ENCODE results near the gene TRAF7.

- TF ChIP-seq LEF1 (IDR thresholded peaks at IDR 0.05; ENCODE audit: borderline replicate concordance) (no peak), SP1 (IDR thresholded peaks at IDR 0.05) (no peak), ELF4 (IDR thresholded peaks at IDR 0.05) (no peak), BHLHE40 (IDR thresholded peaks at IDR 0.05; ENCODE audit: borderline replicate concordance) (no peak), FOXA1 (IDR thresholded peaks at IDR 0.05) (no peak), FOXM1 (IDR thresholded peaks at IDR 0.05; ENCODE audit: borderline replicate concordance) (no peak), SUZ12 (IDR thresholded peaks at IDR 0.05) (no peak), ARNT (IDR thresholded peaks at IDR 0.05) (no peak), HDGF (IDR thresholded peaks at IDR 0.05; ENCODE audit: borderline replicate concordance) (no peak), TARDBP (IDR thresholded peaks at IDR 0.05) (no peak), FOXK2 (IDR thresholded peaks at IDR 0.05) (no peak), NFRKB (IDR thresholded peaks at IDR 0.05) (no peak), CTBP1 (IDR thresholded peaks at IDR 0.05; ENCODE audit: borderline replicate concordance) (no peak)
- TF ChIP-seq, protein P1, sequence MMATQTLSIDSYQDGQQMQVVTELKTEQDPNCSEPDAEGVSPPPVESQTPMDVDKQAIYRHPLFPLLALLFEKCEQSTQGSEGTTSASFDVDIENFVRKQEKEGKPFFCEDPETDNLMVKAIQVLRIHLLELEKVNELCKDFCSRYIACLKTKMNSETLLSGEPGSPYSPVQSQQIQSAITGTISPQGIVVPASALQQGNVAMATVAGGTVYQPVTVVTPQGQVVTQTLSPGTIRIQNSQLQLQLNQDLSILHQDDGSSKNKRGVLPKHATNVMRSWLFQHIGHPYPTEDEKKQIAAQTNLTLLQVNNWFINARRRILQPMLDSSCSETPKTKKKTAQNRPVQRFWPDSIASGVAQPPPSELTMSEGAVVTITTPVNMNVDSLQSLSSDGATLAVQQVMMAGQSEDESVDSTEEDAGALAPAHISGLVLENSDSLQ (IDR thresholded peaks at IDR 0.05) = no peak
These were observed 52.3 kb downstream of the TRAF7 start for GRCh38 chr16:2207872-2208271.

All from HEK293T (cell line).